Liver (tissue), 3 donors: Measurements from ENCODE around the gene PHEX.

Source experiments
- CTCF ChIP-seq: fragments of 150-350 bp; IDR thresholded peaks from 2 replicates; pipeline ENCODE4 v1.5.1; 2017; ENCODE audit warnings: improper control_type of control experiment, low read depth, low read length; ENCODE audit not compliant: missing input control
- MAX ChIP-seq: IDR thresholded peaks from 2 replicates; pipeline ENCODE4 v1.6.1; 2016; ENCODE audit warnings: antibody characterized with exemption
- REST ChIP-seq: IDR thresholded peaks from 2 replicates; pipeline ENCODE4 v1.6.1; 2016; ENCODE audit warnings: antibody characterized with exemption, mild to moderate bottlenecking
- RXRA ChIP-seq, 2 donors: IDR thresholded peaks; 2 replicates each; pipeline ENCODE4 v1.6.1; 2017 to 2018; ENCODE audit warnings: antibody characterized with exemption in 2 of 2, mild to moderate bottlenecking in 1 of 2
- YY1 ChIP-seq: IDR thresholded peaks from 2 replicates; pipeline ENCODE4 v1.6.1; 2016; ENCODE audit warnings: antibody characterized with exemption, mild to moderate bottlenecking
- donor health status: healthy.
- donor health status: healthy.

- TF ChIP-seq REST (no peak), MAX (no peak), CTCF (no peak), RXRA (IDR thresholded peaks at IDR 0.05) (no peak), YY1 (no peak)
Measured at GRCh38 chrX:22097012-22097694, 65.0 kb downstream of the PHEX start.
